Fibroblast of mammary gland (primary cell): ENCODE measurements around the gene FHOD3.

ENCODE experiments used
- DNase-seq: peaks from one replicate; pipeline ENCODE4 v3.0.0-alpha.2; 2010; ENCODE audit warnings: low read depth
- H3K4me3 ChIP-seq: 2 replicates; pipeline ENCODE4 v1.5.1; 2011; ENCODE audit warnings: low read depth, mild to moderate bottlenecking, low read length, moderate library complexity; ENCODE audit not compliant: control insufficient read depth
- CTCF ChIP-seq: conservative IDR thresholded peaks from 2 replicates; pipeline ENCODE4 v1.5.1; 2011; ENCODE audit warnings: low read depth, low read length, inconsistent platforms; ENCODE audit not compliant: control insufficient read depth, insufficient read depth

FHOD3 gene

DNA sequence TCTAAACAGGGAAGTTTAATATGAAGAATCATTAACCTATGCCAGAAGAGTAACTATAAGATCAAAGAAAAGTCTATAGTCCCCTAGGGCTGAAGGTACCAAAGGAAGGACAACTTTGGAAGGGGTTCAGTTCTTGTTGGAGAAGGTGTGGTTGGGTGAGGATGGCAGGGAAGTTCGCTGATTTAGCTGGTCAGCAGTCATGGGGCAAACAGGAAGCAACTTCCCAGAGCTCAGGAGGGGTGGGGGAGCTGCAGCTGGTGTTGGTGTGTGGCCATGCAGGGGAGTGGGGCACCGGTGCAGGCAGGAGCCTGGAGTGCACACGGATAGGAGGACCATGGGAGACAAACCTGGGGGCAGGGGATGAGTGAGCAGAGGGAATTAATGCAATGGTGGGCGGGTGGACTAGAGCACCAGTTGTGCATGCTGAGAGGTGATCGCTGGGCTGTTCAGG lies 34.0 kb downstream of the FHOD3 start:
- H3K4me3 ChIP-seq = no peak overlapping the region
- no peak for TF ChIP-seq CTCF
- DNase-seq = no peak

GRCh38 chr18:36333414-36333813 lies 35.9 kb downstream of the FHOD3 start:
- no peak for TF ChIP-seq CTCF
- peak; percentile 93 for DNase-seq
- H3K4me3 ChIP-seq = no peak overlapping the region

GRCh38 chr18:36334798-36335197 lies 37.3 kb downstream of the FHOD3 start:
- no peak overlapping the region for H3K4me3 ChIP-seq
- no peak for TF ChIP-seq CTCF
- DNase-seq = no peak

DNA sequence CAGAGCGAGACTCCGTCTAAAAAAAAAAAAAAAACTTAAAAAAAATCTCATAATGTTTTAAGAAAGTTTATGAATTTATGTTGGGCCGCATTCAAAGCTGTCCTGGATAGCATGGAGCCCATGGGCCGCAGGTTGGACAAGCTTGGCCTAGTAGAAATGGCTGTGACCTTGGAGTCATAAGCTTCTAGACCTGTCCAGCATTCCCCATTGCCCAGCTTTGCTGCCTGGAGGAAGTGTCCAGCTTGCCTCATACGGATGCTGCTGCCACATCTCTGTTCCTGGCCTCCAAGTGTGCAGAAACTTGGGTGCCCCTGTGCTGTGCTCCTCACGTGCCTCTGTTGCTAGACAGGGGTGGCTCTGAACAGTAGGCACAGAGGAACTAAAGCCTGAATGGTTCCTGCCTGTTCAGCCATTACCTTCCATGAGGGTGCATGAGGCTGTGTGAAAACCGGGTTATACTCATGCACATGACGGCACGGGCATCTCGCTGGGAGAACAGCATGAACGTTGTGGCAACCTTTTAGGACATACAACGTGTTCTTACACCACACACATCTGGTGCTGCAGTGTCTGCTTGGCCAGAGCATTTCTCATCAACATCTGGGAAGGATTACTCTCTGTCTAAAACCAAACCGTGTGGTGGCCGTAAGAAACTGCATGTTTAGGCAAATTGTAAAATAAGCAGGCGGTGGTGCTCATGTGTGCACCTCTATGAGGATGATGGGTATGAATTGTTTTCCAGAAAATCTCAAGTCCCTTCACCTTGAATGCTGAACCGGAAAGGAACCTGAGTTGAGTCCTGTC lies 38.2 kb downstream of the FHOD3 start:
- peak; percentile 91 for DNase-seq
- no peak overlapping the region for H3K4me3 ChIP-seq
- peak; percentile 39 for TF ChIP-seq CTCF

- TF ChIP-seq CTCF = no peak
- DNase-seq = no peak
- H3K4me3 ChIP-seq = no peak overlapping the region
Measured at GRCh38 chr18:36337679-36338402, 40.3 kb downstream of the FHOD3 start.

DNA sequence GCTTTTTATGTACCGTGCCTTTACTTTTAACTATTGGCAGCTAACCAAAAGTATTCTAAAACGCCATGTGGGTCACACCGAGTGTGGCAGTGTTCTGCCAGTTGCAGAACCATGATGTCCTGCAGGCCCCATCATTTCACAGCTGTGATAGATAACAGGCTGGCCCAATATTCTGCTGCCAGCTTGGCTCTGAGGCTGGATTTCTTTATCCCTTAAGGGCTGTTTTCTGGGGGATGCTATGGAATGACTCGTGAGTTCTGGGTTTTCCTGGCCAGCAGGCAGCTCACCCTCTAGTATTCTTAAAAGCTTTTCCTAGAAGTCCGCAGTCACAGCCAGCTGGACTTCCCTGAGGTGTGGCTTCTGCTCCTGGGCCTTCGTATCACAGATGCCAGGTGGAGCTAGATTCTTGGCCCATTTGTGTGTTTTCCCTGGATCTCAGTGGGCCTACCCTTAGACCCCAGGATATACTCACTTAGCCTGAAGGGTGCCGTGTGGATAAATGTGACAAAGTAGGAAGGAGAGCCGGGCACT lies 41.0 kb downstream of the FHOD3 start:
- TF ChIP-seq CTCF = no peak
- DNase-seq = no peak

More for the DNA sequence above, 41.0 kb downstream of the FHOD3 start:
- H3K4me3 ChIP-seq = no peak overlapping the region
